HepG2 (cell line): ENCODE measurements around the gene SLC10A2. TPM values are rescaled to one million over a fixed set of nuclear protein-coding genes. Genes with fewer than 3 reads are reported as not detected.

Experiments used
- ATAC-seq: fragments of 200-7000 bp; cut with Tn5 transposase; 3 replicates; pipeline ENCODE4 v1.9.1; 2020; ENCODE audit warnings: mild to moderate bottlenecking, moderate library complexity
- BruUV-seq: library from RNA; stranded (reverse); fragments of 400-500 nt; replicated peaks from 2 replicates; lab custom pipeline; 2021; lab: Mats Ljungman, UMichigan
- CTCF ChIA-PET: fragments of 300-600 bp; formaldehyde crosslinking; extraction: SDS; loops from one replicate; lab custom pipeline; 2021; ENCODE audit warnings: low total read pairs, inconsistent platforms, low intra/inter-chr PET ratio; lab: Yijun Ruan, JAX
- POLR2A ChIA-PET: fragments of 350-600 bp; sonication (Branson Sonifier 250); formaldehyde crosslinking; loops from one replicate; lab custom pipeline; 2020; ENCODE audit warnings: antibody characterized with exemption, inconsistent platforms; lab: Yijun Ruan, JAX
- DNase-seq: peaks from one replicate; pipeline ENCODE4 v3.0.0-alpha.2; 2015; ENCODE audit warnings: low spot score
- FAIRE-seq: peaks from 3 replicates; lab custom pipeline; 2011; peaks lifted over from hg19 to GRCh38; lab: Jason Lieb, UNC
- H2AFZ ChIP-seq: one replicate; pipeline ENCODE4 v1.6.1; 2011; ENCODE audit warnings: low read length, inconsistent platforms
- H3K27ac ChIP-seq: fragments of 300-600 bp; 3 replicates; pipeline ENCODE4 v1.8.0; 2011; ENCODE audit warnings: mixed run types, mild to moderate bottlenecking, mixed read lengths, low read length, inconsistent platforms; ENCODE audit not compliant: insufficient read depth; ENCODE audit errors: extremely low read length
- H3K27me3 ChIP-seq, 2 experiments: fragments of 200-600 bp in 1 of 2; 2 replicates in 1 of 2; 3 replicates in 1 of 2; pipeline versions ENCODE4 v1.6.0 to v1.8.0; 2011; ENCODE audit warnings: low read length in 2 of 2, mild to moderate bottlenecking in 2 of 2, moderate library complexity in 2 of 2, inconsistent platforms in 1 of 2; ENCODE audit not compliant: insufficient read depth in 2 of 2, control insufficient read depth in 1 of 2
- H3K36me3 ChIP-seq, 2 experiments: fragments of 200-600 bp in 1 of 2; replicated peaks in 1 of 2; 2 replicates in 1 of 2; 3 replicates in 1 of 2; pipeline versions ENCODE4 v1.5.1 to v1.8.0; 2011; ENCODE audit warnings: low read length in 2 of 2, inconsistent platforms in 1 of 2; ENCODE audit not compliant: insufficient read depth in 2 of 2, control insufficient read depth in 1 of 2
- H3K4me1 ChIP-seq: 2 replicates; pipeline ENCODE4 v1.5.1; 2012; ENCODE audit warnings: low read length, inconsistent platforms; ENCODE audit not compliant: insufficient read depth
- H3K4me2 ChIP-seq: 2 replicates; pipeline ENCODE4 v1.6.0; 2011; ENCODE audit warnings: low read depth, low read length, inconsistent platforms
- H3K4me3 ChIP-seq, 3 experiments: fragments of 200-600 bp in 1 of 3; sonication (generic), shearing (Covaris generic) in 1 of 3; replicated peaks in 1 of 3; 2 replicates each; pipeline ENCODE4 v1.5.1; 2011 to 2016; ENCODE audit warnings: low read length in 3 of 3, inconsistent platforms in 2 of 3, low read depth in 2 of 3, mild to moderate bottlenecking in 2 of 3, control low read depth in 1 of 3, mixed read lengths in 1 of 3; ENCODE audit not compliant: insufficient read depth in 1 of 3
- H3K79me2 ChIP-seq: one replicate; pipeline ENCODE4 v1.6.1; 2011; ENCODE audit warnings: low read length, inconsistent platforms; ENCODE audit not compliant: insufficient read depth
- H3K9ac ChIP-seq: 2 replicates; pipeline ENCODE4 v1.6.0; 2011; ENCODE audit warnings: mild to moderate bottlenecking, low read depth, low read length, inconsistent platforms; ENCODE audit not compliant: insufficient read depth
- H3K9me3 ChIP-seq: 2 replicates; pipeline ENCODE4 v1.5.1; 2012; ENCODE audit warnings: mild to moderate bottlenecking, low read length
- H4K20me1 ChIP-seq: 2 replicates; pipeline ENCODE4 v1.6.0; 2011; ENCODE audit warnings: inconsistent platforms, mild to moderate bottlenecking, low read length, moderate library complexity; ENCODE audit not compliant: insufficient read depth
- EHMT2 ChIP-seq: fragments of 200-600 bp; sonication (generic); IDR thresholded peaks from 2 replicates; pipeline ENCODE4 v1.7.0; 2017; ENCODE audit warnings: antibody characterized with exemption, low read depth, low read length, borderline replicate concordance
- NFATC3 ChIP-seq: sonication (generic); formaldehyde crosslinking; IDR thresholded peaks from 2 replicates; pipeline ENCODE4 v1.5.1; 2020; ENCODE audit warnings: mild to moderate bottlenecking, missing genetic modification reagents
- SKI ChIP-seq: fragments of 450-650 bp; IDR thresholded peaks from one replicate; pipeline ENCODE4 v1.6.1; 2018; ENCODE audit warnings: mild to moderate bottlenecking; ENCODE audit not compliant: partially characterized antibody
- SPEN ChIP-seq: sonication (generic); formaldehyde crosslinking; IDR thresholded peaks from 2 replicates; pipeline ENCODE4 v1.5.1; 2020; ENCODE audit warnings: low read depth, mild to moderate bottlenecking, missing genetic modification reagents
- TRIM24 ChIP-seq: sonication (generic); formaldehyde crosslinking; IDR thresholded peaks from 2 replicates; pipeline ENCODE4 v1.8.0; 2022; ENCODE audit warnings: mild to moderate bottlenecking, missing genetic modification reagents
- ZBTB8A ChIP-seq: sonication (generic); formaldehyde crosslinking; IDR thresholded peaks from 2 replicates; pipeline ENCODE4 v1.4.0; 2020; ENCODE audit warnings: mild to moderate bottlenecking, low read depth, missing genetic modification reagents, borderline replicate concordance
- ZNF280B ChIP-seq: sonication (generic); formaldehyde crosslinking; IDR thresholded peaks from 2 replicates; pipeline ENCODE4 v1.5.0; 2020; ENCODE audit warnings: missing genetic modification reagents, mild to moderate bottlenecking, borderline replicate concordance
- ZSCAN31 ChIP-seq: sonication (generic); formaldehyde crosslinking; IDR thresholded peaks from 2 replicates; pipeline ENCODE4 v1.5.0; 2020; ENCODE audit warnings: low read depth, mild to moderate bottlenecking, missing genetic modification reagents
- WGBS: methylation state at CpG from one replicate; pipeline ENCODE4 v1.1.6; 2017; ENCODE audit warnings: low lambda C conversion rate; 5-methylcytosine and 5-hydroxymethylcytosine counted together
- in situ Hi-C: cut with HindIII; loops from 2 replicates; pipeline ENCODE4 v1.10.0; 2017; ENCODE audit warnings: low pct_unique_long_range_greater_than_20kb; ENCODE audit not compliant: extremely low pct_ligation_motif_present
- intact Hi-C: fragments of 100-400 bp; cut with micrococcal nuclease; formaldehyde crosslinking; loops from one replicate; pipeline ENCODE4 v1.10.0; 2022; ENCODE audit not compliant: unreplicated experiment
- polyA plus RNA-seq, 8 experiments: library from polyadenylated mRNA; depleted of rRNA in 3 of 8; stranded (reverse) in 7 of 8; unstranded in 1 of 8; fragments of >200 nt; fragmentation: Illumina TruSeq in 4 of 8; extraction: Trizol in 4 of 8; gene quantifications; 2 replicates each; pipeline versions ENCODE4 v1.2.1 to v1.2.3, GENCODE V29; 2011 to 2016; ENCODE audit warnings: low read depth in 4 of 8, missing spikeins in 1 of 8, mixed read lengths in 1 of 8; ENCODE audit not compliant: insufficient read depth in 1 of 8
- total RNA-seq, 5 experiments: library from RNA; depleted of rRNA; stranded (reverse); fragments of >200 nt; fragmentation: Illumina TruSeq; extraction: Trizol; gene quantifications; 2 replicates each; pipeline ENCODE4 v1.2.3, GENCODE V29; 2016; ENCODE audit warnings: low read depth in 1 of 5
- TF ChIP-seq, protein P1 (sequence below): sonication (generic); formaldehyde crosslinking; IDR thresholded peaks from 2 replicates; pipeline ENCODE4 v1.9.0; 2021; ENCODE audit warnings: mild to moderate bottlenecking, missing genetic modification reagents
- TF ChIP-seq, protein P2 (sequence below): conservative IDR thresholded peaks from 2 replicates; pipeline ENCODE4 v1.6.1; 2018; ENCODE audit warnings: missing genetic modification reagents

The SLC10A2 gene
- total and polyA plus RNA-seq, 2 of the 13 experiments (the other 11 are each of a cell fraction or from before 2014, with no cell fraction given) = not detected

GRCh38 chr13:103078158-103078557 is 11.9 kb upstream of the SLC10A2 start (continued):
- TF ChIP-seq, protein P1, sequence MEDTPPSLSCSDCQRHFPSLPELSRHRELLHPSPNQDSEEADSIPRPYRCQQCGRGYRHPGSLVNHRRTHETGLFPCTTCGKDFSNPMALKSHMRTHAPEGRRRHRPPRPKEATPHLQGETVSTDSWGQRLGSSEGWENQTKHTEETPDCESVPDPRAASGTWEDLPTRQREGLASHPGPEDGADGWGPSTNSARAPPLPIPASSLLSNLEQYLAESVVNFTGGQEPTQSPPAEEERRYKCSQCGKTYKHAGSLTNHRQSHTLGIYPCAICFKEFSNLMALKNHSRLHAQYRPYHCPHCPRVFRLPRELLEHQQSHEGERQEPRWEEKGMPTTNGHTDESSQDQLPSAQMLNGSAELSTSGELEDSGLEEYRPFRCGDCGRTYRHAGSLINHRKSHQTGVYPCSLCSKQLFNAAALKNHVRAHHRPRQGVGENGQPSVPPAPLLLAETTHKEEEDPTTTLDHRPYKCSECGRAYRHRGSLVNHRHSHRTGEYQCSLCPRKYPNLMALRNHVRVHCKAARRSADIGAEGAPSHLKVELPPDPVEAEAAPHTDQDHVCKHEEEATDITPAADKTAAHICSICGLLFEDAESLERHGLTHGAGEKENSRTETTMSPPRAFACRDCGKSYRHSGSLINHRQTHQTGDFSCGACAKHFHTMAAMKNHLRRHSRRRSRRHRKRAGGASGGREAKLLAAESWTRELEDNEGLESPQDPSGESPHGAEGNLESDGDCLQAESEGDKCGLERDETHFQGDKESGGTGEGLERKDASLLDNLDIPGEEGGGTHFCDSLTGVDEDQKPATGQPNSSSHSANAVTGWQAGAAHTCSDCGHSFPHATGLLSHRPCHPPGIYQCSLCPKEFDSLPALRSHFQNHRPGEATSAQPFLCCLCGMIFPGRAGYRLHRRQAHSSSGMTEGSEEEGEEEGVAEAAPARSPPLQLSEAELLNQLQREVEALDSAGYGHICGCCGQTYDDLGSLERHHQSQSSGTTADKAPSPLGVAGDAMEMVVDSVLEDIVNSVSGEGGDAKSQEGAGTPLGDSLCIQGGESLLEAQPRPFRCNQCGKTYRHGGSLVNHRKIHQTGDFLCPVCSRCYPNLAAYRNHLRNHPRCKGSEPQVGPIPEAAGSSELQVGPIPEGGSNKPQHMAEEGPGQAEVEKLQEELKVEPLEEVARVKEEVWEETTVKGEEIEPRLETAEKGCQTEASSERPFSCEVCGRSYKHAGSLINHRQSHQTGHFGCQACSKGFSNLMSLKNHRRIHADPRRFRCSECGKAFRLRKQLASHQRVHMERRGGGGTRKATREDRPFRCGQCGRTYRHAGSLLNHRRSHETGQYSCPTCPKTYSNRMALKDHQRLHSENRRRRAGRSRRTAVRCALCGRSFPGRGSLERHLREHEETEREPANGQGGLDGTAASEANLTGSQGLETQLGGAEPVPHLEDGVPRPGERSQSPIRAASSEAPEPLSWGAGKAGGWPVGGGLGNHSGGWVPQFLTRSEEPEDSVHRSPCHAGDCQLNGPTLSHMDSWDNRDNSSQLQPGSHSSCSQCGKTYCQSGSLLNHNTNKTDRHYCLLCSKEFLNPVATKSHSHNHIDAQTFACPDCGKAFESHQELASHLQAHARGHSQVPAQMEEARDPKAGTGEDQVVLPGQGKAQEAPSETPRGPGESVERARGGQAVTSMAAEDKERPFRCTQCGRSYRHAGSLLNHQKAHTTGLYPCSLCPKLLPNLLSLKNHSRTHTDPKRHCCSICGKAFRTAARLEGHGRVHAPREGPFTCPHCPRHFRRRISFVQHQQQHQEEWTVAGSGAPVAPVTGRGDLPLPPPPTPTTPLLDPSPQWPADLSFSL (CRISPR knock-in tag) = no peak
- no peak for TF ChIP-seq NFATC3
- no peak for TF ChIP-seq SPEN (CRISPR knock-in tag)
- TF ChIP-seq ZBTB8A (CRISPR knock-in tag) = no peak
- no peak for TF ChIP-seq SKI

DNA sequence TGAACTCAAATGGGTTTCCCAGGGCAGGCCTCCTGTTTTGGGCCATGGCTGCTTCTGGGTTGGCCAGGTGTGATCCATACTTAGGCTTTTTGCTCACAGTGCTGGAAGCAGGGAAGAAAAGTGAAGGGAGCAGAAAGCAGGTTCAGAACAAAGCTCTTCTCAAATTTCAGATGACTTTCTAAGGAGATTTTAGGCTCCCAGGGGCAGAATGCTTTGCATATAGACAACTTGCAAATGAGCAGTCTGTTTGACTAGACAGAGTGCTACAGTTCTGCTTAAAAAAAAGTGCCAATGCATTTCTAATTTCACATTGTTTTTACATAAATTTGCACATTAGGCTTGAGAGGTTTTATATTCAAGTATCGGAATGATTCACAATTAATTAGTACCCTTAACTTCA is 2.6 kb upstream of the SLC10A2 start:
- no peak overlapping the region for H2AFZ ChIP-seq
- CTCF ChIA-PET = no interaction called here
- H3K9ac ChIP-seq = no peak overlapping the region
- H4K20me1 ChIP-seq = no peaks in the 10 kb centered on the region
- H3K4me3 ChIP-seq = no peak overlapping the region
- H3K4me2 ChIP-seq = no peak overlapping the region
- DNase-seq (no peak), ATAC-seq (no peak), FAIRE-seq (no peak)
- in situ Hi-C loops = no loop called here
- intact Hi-C loops = no loop called here
- H3K27ac ChIP-seq = no peak overlapping the region
- no peak for TF ChIP-seq ZNF280B (CRISPR knock-in tag)
- TF ChIP-seq ZSCAN31 = no peak
- TF ChIP-seq, protein P2, sequence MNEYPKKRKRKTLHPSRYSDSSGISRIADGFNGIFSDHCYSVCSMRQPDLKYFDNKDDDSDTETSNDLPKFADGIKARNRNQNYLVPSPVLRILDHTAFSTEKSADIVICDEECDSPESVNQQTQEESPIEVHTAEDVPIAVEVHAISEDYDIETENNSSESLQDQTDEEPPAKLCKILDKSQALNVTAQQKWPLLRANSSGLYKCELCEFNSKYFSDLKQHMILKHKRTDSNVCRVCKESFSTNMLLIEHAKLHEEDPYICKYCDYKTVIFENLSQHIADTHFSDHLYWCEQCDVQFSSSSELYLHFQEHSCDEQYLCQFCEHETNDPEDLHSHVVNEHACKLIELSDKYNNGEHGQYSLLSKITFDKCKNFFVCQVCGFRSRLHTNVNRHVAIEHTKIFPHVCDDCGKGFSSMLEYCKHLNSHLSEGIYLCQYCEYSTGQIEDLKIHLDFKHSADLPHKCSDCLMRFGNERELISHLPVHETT (CRISPR knock-in tag) = no peak
- no peak for TF ChIP-seq EHMT2
- TF ChIP-seq TRIM24 = no peak
- no peaks in the 10 kb centered on the region for H3K79me2 ChIP-seq
- no peaks in the 10 kb centered on the region for H3K9me3 ChIP-seq
- BruUV-seq = no TSS peak
- POLR2A ChIA-PET = no interaction called here
- 5% methylated on average over 1 of the region's 1 CpG for WGBS
- no peaks in the 10 kb centered on the region for H3K4me1 ChIP-seq
- H3K27me3 ChIP-seq = no peaks in the 10 kb centered on the region
- no peaks in the 10 kb centered on the region for H3K36me3 ChIP-seq
